Measurements from ENCODE around the gene RAB40C.

DNA sequence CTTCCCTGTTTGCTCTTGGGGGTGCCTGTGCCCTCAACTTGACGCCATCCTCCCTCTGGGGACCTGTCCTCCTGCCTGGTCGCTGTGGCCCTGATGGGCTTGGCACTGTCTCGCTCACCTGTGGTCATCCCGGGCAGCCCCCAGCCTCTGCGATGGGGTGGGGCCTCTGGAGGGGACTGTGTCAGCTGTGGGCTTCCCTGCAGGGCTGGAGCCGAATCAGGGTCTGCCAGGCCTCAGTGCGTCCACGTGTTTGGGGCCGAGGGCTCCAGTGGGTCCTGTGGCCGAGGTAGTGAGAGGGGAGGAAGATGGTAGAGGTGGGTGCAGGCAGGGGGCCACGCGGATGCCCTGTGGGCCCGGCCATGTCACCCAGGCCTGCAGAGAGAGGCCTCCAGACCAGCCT, 12.1 kb upstream of the RAB40C start:
- TF ChIP-seq, protein P1, sequence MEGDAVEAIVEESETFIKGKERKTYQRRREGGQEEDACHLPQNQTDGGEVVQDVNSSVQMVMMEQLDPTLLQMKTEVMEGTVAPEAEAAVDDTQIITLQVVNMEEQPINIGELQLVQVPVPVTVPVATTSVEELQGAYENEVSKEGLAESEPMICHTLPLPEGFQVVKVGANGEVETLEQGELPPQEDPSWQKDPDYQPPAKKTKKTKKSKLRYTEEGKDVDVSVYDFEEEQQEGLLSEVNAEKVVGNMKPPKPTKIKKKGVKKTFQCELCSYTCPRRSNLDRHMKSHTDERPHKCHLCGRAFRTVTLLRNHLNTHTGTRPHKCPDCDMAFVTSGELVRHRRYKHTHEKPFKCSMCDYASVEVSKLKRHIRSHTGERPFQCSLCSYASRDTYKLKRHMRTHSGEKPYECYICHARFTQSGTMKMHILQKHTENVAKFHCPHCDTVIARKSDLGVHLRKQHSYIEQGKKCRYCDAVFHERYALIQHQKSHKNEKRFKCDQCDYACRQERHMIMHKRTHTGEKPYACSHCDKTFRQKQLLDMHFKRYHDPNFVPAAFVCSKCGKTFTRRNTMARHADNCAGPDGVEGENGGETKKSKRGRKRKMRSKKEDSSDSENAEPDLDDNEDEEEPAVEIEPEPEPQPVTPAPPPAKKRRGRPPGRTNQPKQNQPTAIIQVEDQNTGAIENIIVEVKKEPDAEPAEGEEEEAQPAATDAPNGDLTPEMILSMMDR (IDR thresholded peaks at IDR 0.05) = no peak
- TF ChIP-seq POLR2A (IDR thresholded peaks at IDR 0.05) = no peak
